B cell (primary cell): ENCODE results near the gene PTPRN2. TPM values are rescaled to one million over a fixed set of nuclear protein-coding genes. Genes with fewer than 3 reads are reported as not detected.

Experiments
- ATAC-seq: fragments of 200-7000 bp; cut with Tn5 transposase; one replicate; pipeline ENCODE4 v1.10.0; 2021; ENCODE audit warnings: low read depth, mild to moderate bottlenecking, moderate number of reproducible peaks, moderate library complexity
- CTCF ChIA-PET: fragments of 350-600 bp; sonication (Branson Sonifier 250); formaldehyde crosslinking; loops from one replicate; lab custom pipeline; 2021; ENCODE audit warnings: antibody characterized with exemption, inconsistent platforms; lab: Charles Lee
- POLR2A ChIA-PET: fragments of 350-600 bp; sonication (Branson Sonifier 250); formaldehyde crosslinking; loops from one replicate; lab custom pipeline; 2021; ENCODE audit warnings: antibody characterized with exemption; lab: Charles Lee
- DNase-seq: peaks from one replicate; pipeline ENCODE4 v3.0.0; 2013
- H2AFZ ChIP-seq: 2 replicates; pipeline ENCODE4 v1.6.1; 2012; ENCODE audit warnings: mild to moderate bottlenecking, low read depth, low read length; ENCODE audit not compliant: insufficient read depth, poor library complexity, severe bottlenecking
- H3K27ac ChIP-seq, 2 donors: 1 replicate in 1 of 2; 2 replicates in 1 of 2; pipeline ENCODE4 v1.5.1; 2012 to 2013; ENCODE audit warnings: low read length in 2 of 2, mild to moderate bottlenecking in 2 of 2, moderate library complexity in 1 of 2
- H3K27me3 ChIP-seq, 4 experiments: fragments of 200-600 bp in 1 of 4; sonication (generic) in 1 of 4; replicated peaks in 1 of 4; 1 replicate in 2 of 4; 2 replicates in 2 of 4; pipeline versions ENCODE4 v1.6.1 to v1.7.0; 2013 to 2016; ENCODE audit warnings: low read length in 3 of 4, mild to moderate bottlenecking in 2 of 4, mixed read lengths in 1 of 4, moderate library complexity in 1 of 4; ENCODE audit not compliant: insufficient read depth in 4 of 4, control insufficient read depth in 3 of 4; ENCODE audit errors: control extremely low read depth in 1 of 4
- H3K36me3 ChIP-seq, 2 experiments: replicated peaks in 1 of 2; 1 replicate in 1 of 2; 2 replicates in 1 of 2; pipeline versions ENCODE4 v1.6.1 to v1.7.1; 2013; ENCODE audit warnings: low read length in 1 of 2; ENCODE audit not compliant: insufficient read depth in 2 of 2, control insufficient read depth in 1 of 2; ENCODE audit errors: control extremely low read depth in 1 of 2, extremely low read depth in 1 of 2
- H3K4me1 ChIP-seq, 2 donors: fragments of 200-600 bp in 1 of 2; sonication (generic) in 1 of 2; 1 replicate in 1 of 2; 2 replicates in 1 of 2; pipeline versions ENCODE4 v1.5.1 to v1.6.1; 2013 to 2017; ENCODE audit warnings: low read length in 2 of 2; ENCODE audit not compliant: control insufficient read depth in 2 of 2, insufficient read depth in 2 of 2
- H3K4me2 ChIP-seq: replicated peaks from 2 replicates; pipeline ENCODE3; 2012; ENCODE audit warnings: mild to moderate bottlenecking, low read depth, low read length; ENCODE audit not compliant: poor library complexity, severe bottlenecking
- H3K4me3 ChIP-seq, 5 experiments: fragments of 200-600 bp in 1 of 5; sonication (generic) in 1 of 5; 1 replicate in 3 of 5; 2 replicates in 2 of 5; pipeline versions ENCODE4 v1.5.1 to v1.7.0; 2011 to 2016; ENCODE audit warnings: low read length in 4 of 5, mild to moderate bottlenecking in 4 of 5, low read depth in 2 of 5, control low read depth in 1 of 5, moderate library complexity in 1 of 5; ENCODE audit not compliant: insufficient read depth in 1 of 5; ENCODE audit errors: control extremely low read depth in 1 of 5, extremely low read depth in 1 of 5
- H3K79me2 ChIP-seq: fragments of 200-600 bp; sonication (generic); one replicate; pipeline ENCODE4 v1.6.0; 2016; ENCODE audit warnings: low read length; ENCODE audit not compliant: control insufficient read depth, insufficient read depth
- H3K9ac ChIP-seq: fragments of 200-600 bp; sonication (generic); 2 replicates; pipeline ENCODE4 v1.6.1; 2017; ENCODE audit warnings: mild to moderate bottlenecking, low read length, moderate library complexity
- H3K9me3 ChIP-seq, 3 donors: one replicate each; pipeline versions ENCODE4 v1.6.1 to v1.7.1; 2013; ENCODE audit warnings: low read length in 2 of 3; ENCODE audit not compliant: control insufficient read depth in 2 of 3, insufficient read depth in 1 of 3; ENCODE audit errors: control extremely low read depth in 1 of 3
- H4K20me1 ChIP-seq: 2 replicates; pipeline ENCODE4 v1.6.0; 2012; ENCODE audit warnings: mild to moderate bottlenecking, low read length; ENCODE audit not compliant: insufficient read depth, control insufficient read depth, poor library complexity, severe bottlenecking
- H3K27ac Mint-ChIP-seq: one replicate; pipeline ENCODE4 v1.8.0; 2021; ENCODE audit warnings: mixed read lengths
- H3K27me3 Mint-ChIP-seq: one replicate; pipeline ENCODE4 v1.8.0; 2021; ENCODE audit warnings: mixed read lengths
- H3K4me1 Mint-ChIP-seq: one replicate; pipeline ENCODE4 v1.8.0; 2021; ENCODE audit warnings: mixed read lengths
- H3K4me3 Mint-ChIP-seq: one replicate; pipeline ENCODE4 v1.8.0; 2021; ENCODE audit warnings: mixed read lengths
- H3K9me3 Mint-ChIP-seq: one replicate; pipeline ENCODE4 v1.8.0; 2022; ENCODE audit warnings: mixed read lengths; ENCODE audit not compliant: insufficient read depth
- EZH2 ChIP-seq: IDR thresholded peaks from 2 replicates; pipeline ENCODE4 v1.6.1; 2012; ENCODE audit warnings: borderline replicate concordance, low read depth, mild to moderate bottlenecking, moderate library complexity, low read length; ENCODE audit not compliant: insufficient read depth, poor library complexity, severe bottlenecking
- WGBS: methylation state at CpG from one replicate; pipeline ENCODE4 v1.1.5; 2013; ENCODE audit warnings: missing lambda C conversion rate; ENCODE audit not compliant: insufficient coverage; 5-methylcytosine and 5-hydroxymethylcytosine counted together
- intact Hi-C: fragments of 100-400 bp; cut with micrococcal nuclease; formaldehyde crosslinking; loops from one replicate; pipeline ENCODE4 v1.10.0; 2022
- polyA plus RNA-seq: library from polyadenylated mRNA; depleted of rRNA; stranded (reverse); fragments of >200 nt; gene quantifications from 2 replicates; pipeline ENCODE4 v1.2.3, GENCODE V29; 2012
- total RNA-seq, 2 donors: library from RNA; stranded (reverse); fragments of 120-200 nt in 1 of 2; gene quantifications; 1 replicate in 1 of 2; 2 replicates in 1 of 2; pipeline versions ENCODE4 v1.2.3 to v1.2.4, GENCODE V29; 2013 to 2022
- TF ChIP-seq, protein P1 (sequence below): fragments of 200-600 bp; IDR thresholded peaks from one replicate; pipeline ENCODE4 v1.8.0; 2022; ENCODE audit warnings: antibody characterized with exemption, mild to moderate bottlenecking

PTPRN2 gene
- total and polyA plus RNA-seq, 2 donors (not counting 1 experiment from before 2014, with no cell fraction given), result 2.0 to 5.0 TPM

DNA sequence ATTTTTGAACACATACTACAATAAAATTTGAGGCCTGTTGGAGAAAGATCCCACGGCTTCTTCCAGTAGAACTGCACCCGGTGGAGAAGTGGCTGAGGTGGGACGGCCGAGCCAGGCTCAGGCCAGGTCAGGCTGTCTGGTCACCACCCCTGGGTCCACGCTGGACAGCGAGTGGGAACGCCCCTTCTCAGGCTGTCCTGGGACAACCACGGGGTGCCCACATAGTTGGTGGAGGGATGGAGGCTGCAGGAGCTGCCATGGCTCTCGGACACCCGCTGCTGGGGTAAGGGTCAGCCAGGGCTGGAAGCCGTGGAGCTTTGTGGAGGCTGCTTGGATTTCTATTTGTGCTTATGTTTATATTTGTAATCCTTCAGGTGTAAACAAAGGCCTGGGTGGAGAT lies 1044.3 kb downstream of the PTPRN2 start:
- no peaks in the 10 kb centered on the region for H4K20me1 ChIP-seq
- H3K9ac ChIP-seq, result no peak overlapping the region
- H3K27ac Mint-ChIP-seq, result no peak overlapping the region
- no peak overlapping the region for H3K4me3 ChIP-seq
- no peaks in the 10 kb centered on the region for H3K4me1 ChIP-seq
- 94% methylated on average over 11 of the region's 11 CpGs for WGBS
- POLR2A ChIA-PET, result no interaction called here
- H3K9me3 Mint-ChIP-seq, result peaks cover 5% of the 10 kb centered on the region
- intact Hi-C loops, result no loop called here
- H3K9me3 ChIP-seq, result peaks cover 0 to 11% (median 0%) of the 10 kb centered on the region in 3 donors
- CTCF ChIA-PET, result no interaction called here
- H3K27me3 Mint-ChIP-seq, result no peaks in the 10 kb centered on the region
- H3K4me2 ChIP-seq, result no peak overlapping the region
- no peaks in the 10 kb centered on the region for H3K36me3 ChIP-seq
- no peak overlapping the region for H3K27ac ChIP-seq
- no peaks in the 10 kb centered on the region for H3K27me3 ChIP-seq
- no peaks in the 10 kb centered on the region for H3K79me2 ChIP-seq
- TF ChIP-seq, protein P1, sequence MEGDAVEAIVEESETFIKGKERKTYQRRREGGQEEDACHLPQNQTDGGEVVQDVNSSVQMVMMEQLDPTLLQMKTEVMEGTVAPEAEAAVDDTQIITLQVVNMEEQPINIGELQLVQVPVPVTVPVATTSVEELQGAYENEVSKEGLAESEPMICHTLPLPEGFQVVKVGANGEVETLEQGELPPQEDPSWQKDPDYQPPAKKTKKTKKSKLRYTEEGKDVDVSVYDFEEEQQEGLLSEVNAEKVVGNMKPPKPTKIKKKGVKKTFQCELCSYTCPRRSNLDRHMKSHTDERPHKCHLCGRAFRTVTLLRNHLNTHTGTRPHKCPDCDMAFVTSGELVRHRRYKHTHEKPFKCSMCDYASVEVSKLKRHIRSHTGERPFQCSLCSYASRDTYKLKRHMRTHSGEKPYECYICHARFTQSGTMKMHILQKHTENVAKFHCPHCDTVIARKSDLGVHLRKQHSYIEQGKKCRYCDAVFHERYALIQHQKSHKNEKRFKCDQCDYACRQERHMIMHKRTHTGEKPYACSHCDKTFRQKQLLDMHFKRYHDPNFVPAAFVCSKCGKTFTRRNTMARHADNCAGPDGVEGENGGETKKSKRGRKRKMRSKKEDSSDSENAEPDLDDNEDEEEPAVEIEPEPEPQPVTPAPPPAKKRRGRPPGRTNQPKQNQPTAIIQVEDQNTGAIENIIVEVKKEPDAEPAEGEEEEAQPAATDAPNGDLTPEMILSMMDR, result no peak
- no peak for TF ChIP-seq EZH2
- no peaks in the 10 kb centered on the region for H3K4me1 Mint-ChIP-seq
- ATAC-seq, result no peak
- H3K4me3 Mint-ChIP-seq, result no peak overlapping the region
- no peak for DNase-seq
- H2AFZ ChIP-seq, result no peak overlapping the region

DNA sequence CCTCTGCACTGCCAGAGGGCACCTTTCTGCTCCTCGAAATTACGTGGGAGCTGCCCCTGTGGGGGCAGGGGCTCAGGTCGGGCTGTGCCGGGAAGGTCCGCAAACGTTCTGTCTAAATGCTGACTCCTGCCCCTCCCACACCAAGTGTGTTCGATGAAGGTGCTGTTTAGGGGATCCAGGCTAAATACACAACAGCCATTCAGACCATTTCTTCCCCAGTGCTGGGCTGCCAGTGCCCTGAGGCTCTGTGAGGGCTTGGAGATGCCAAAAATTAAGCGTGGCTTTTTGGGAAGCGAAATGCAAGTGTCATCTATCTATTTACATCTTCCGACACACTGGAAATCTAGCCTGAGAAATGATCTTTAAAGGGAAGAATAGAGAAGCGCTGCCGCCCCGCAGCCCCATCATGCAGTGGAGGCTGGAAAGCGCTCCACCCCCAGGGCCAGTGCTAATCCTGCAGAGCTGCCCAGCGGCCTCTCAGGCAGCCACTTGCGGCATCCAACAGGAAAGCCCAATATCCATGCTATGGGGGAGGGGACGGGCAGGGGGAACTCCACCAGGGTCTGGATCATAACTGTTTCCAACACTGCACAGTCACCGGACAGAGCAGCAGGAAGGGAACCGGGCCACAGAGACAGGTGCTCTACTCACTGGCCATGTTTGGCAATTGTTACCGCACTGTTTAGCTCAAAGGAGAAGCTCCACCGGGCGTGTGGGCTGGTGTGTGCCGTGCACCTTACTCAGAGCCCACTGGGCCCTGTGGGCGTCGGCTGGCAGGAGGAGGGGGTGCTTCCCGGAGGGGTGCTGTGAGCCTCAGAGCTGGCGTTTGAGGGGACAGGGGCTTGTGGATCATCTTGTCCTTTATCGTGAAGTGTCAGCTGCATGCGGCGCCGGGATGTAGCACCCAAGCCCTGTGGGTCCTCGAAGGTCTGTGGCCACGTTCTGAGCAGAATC lies 1045.3 kb downstream of the PTPRN2 start:
- CTCF ChIA-PET, result no interaction called here
- Histone ChIP-seq H3K9me3 (peaks cover 0 to 11% (median 0%) of the 10 kb centered on the region in 3 donors), H3K4me1 (no peaks in the 10 kb centered on the region), H3K4me3 (no peak overlapping the region), H3K36me3 (no peaks in the 10 kb centered on the region), H3K4me2 (no peak overlapping the region), H3K27me3 (no peaks in the 10 kb centered on the region), H3K27ac (no peak overlapping the region), H4K20me1 (no peaks in the 10 kb centered on the region), H2AFZ (no peak overlapping the region), H3K79me2 (no peaks in the 10 kb centered on the region), H3K9ac (no peak overlapping the region)
- intact Hi-C loops, result no loop called here
- Mint-ChIP-seq H3K27me3 (peaks cover 3% of the 10 kb centered on the region), H3K4me1 (no peaks in the 10 kb centered on the region), H3K9me3 (peaks cover 5% of the 10 kb centered on the region), H3K27ac (no peak overlapping the region), H3K4me3 (no peak overlapping the region)
- no peak for DNase-seq
- no peak for ATAC-seq
- POLR2A ChIA-PET, result no interaction called here
- WGBS, result 97% methylated on average over 28 of the region's 33 CpGs
- TF ChIP-seq EZH2, result no peak
- TF ChIP-seq, protein P1, result no peak
